Large intestine (tissue), 3 donors: ENCODE data around the gene CCDC158. TPM values are rescaled to one million over a fixed set of nuclear protein-coding genes. Genes with fewer than 3 reads are reported as not detected.

ENCODE experiments used
- DNase-seq, 2 donors: peaks; one replicate each; pipeline versions ENCODE4 v3.0.0 to v3.0.0-alpha.2; 2013
- H3K27ac ChIP-seq: one replicate; pipeline ENCODE4 v1.5.1; 2013; ENCODE audit warnings: low read length
- H3K27me3 ChIP-seq: 2 replicates; pipeline ENCODE4 v1.6.1; 2013; ENCODE audit warnings: low read length; ENCODE audit not compliant: control insufficient read depth, insufficient read depth
- H3K36me3 ChIP-seq: 2 replicates; pipeline ENCODE4 v1.6.1; 2013; ENCODE audit warnings: low read length; ENCODE audit not compliant: control insufficient read depth, insufficient read depth
- H3K4me1 ChIP-seq: one replicate; pipeline ENCODE4 v1.6.1; 2013; ENCODE audit warnings: low read length; ENCODE audit not compliant: control insufficient read depth, insufficient read depth
- H3K4me3 ChIP-seq: one replicate; pipeline ENCODE4 v1.5.1; 2013; ENCODE audit warnings: low read length
- H3K9me3 ChIP-seq: one replicate; pipeline ENCODE4 v1.6.1; 2013; ENCODE audit warnings: mild to moderate bottlenecking, low read depth, low read length, moderate library complexity; ENCODE audit not compliant: control insufficient read depth
- WGBS: methylation state at CpG from one replicate; pipeline ENCODE4 v1.1.5; 2013; ENCODE audit warnings: low lambda C conversion rate; ENCODE audit not compliant: insufficient coverage; 5-methylcytosine and 5-hydroxymethylcytosine counted together
- polyA plus RNA-seq: library from polyadenylated mRNA; unstranded; fragments of 120-200 nt; gene quantifications from one replicate; pipeline ENCODE4 v1.2.1, GENCODE V29; 2013

Gene CCDC158
- polyA plus RNA-seq, 1 donor, result 0.52 TPM

GRCh38 chr4:76271248-76271647 is 149.7 kb downstream of the CCDC158 start:
- Histone ChIP-seq H3K4me3 (no peak overlapping the region), H3K27ac (no peak overlapping the region), H3K27me3 (no peaks in the 10 kb centered on the region), H3K4me1 (peaks cover 2% of the 10 kb centered on the region), H3K9me3 (no peaks in the 10 kb centered on the region), H3K36me3 (no peaks in the 10 kb centered on the region)
- no peak for DNase-seq
- WGBS, result no CpG with 5 or more reads among the region's 6 CpGs

- no peaks in the 10 kb centered on the region for H3K9me3 ChIP-seq
- peaks cover 2% of the 10 kb centered on the region for H3K4me1 ChIP-seq
- no peak overlapping the region for H3K4me3 ChIP-seq
- H3K27ac ChIP-seq, result no peak overlapping the region
- no peak for DNase-seq
- no peaks in the 10 kb centered on the region for H3K36me3 ChIP-seq
- 83% methylated on average over 3 of the region's 11 CpGs for WGBS
- H3K27me3 ChIP-seq, result no peaks in the 10 kb centered on the region
Observed at GRCh38 chr4:76270244-76271175, 150.4 kb downstream of the CCDC158 start.

DNA sequence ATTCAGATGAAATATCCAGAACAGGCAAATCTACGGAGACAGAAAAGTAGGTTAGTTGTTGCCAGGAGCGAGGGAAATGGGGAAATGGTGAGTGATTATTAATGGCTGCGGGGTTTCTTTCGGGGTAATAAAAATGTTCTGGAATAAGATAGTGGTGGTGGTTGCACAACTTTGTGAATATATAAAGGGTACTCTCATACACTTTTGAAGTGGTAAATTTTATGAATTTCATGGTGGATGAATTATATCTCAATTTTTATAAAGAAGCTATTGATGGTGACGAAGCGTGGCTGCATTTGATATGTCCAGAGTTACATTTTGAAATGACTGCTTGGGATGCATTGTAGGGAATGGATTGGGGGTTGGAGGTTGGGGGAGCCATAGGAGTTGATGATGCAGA is 153.1 kb downstream of the CCDC158 start:
- Histone ChIP-seq H3K4me3 (no peak overlapping the region), H3K27me3 (no peaks in the 10 kb centered on the region), H3K36me3 (peaks cover 13% of the 10 kb centered on the region), H3K4me1 (no peaks in the 10 kb centered on the region), H3K27ac (no peak overlapping the region), H3K9me3 (no peaks in the 10 kb centered on the region)
- DNase-seq, result no peak
- 97% methylated on average over 6 of the region's 6 CpGs for WGBS

GRCh38 chr4:76266627-76267026 is 154.3 kb downstream of the CCDC158 start:
- Histone ChIP-seq H3K4me1 (no peaks in the 10 kb centered on the region), H3K4me3 (no peak overlapping the region), H3K27ac (no peak overlapping the region), H3K9me3 (no peaks in the 10 kb centered on the region), H3K27me3 (no peaks in the 10 kb centered on the region), H3K36me3 (peaks cover 13% of the 10 kb centered on the region)
- DNase-seq, result no peak
- 43% methylated on average over 1 of the region's 3 CpGs for WGBS

- peaks cover 13% of the 10 kb centered on the region for H3K36me3 ChIP-seq
Observed at GRCh38 chr4:76265631-76266218, 155.2 kb downstream of the CCDC158 start.

More at GRCh38 chr4:76265631-76266218, 155.2 kb downstream of the CCDC158 start:
- Histone ChIP-seq H3K27ac (no peak overlapping the region), H3K4me1 (no peaks in the 10 kb centered on the region), H3K9me3 (no peaks in the 10 kb centered on the region), H3K27me3 (no peaks in the 10 kb centered on the region), H3K4me3 (no peak overlapping the region)
- 90% methylated on average over 2 of the region's 6 CpGs for WGBS
- no peak for DNase-seq

Other genes with a start within 250 kb of the CCDC158 start
- 217 TPM for gene SCARB2, start 207.3 kb downstream of the CCDC158 start, polyA plus RNA-seq
- 11.9 TPM for gene FAM47E, start 169.4 kb downstream of the CCDC158 start, polyA plus RNA-seq
- 15.0 TPM for gene STBD1, start 114.4 kb downstream of the CCDC158 start, polyA plus RNA-seq
- 27.8 TPM for gene SHROOM3, start 14.1 kb upstream of the CCDC158 start, polyA plus RNA-seq